Measurements from ENCODE around the gene TRIM29.

DNA sequence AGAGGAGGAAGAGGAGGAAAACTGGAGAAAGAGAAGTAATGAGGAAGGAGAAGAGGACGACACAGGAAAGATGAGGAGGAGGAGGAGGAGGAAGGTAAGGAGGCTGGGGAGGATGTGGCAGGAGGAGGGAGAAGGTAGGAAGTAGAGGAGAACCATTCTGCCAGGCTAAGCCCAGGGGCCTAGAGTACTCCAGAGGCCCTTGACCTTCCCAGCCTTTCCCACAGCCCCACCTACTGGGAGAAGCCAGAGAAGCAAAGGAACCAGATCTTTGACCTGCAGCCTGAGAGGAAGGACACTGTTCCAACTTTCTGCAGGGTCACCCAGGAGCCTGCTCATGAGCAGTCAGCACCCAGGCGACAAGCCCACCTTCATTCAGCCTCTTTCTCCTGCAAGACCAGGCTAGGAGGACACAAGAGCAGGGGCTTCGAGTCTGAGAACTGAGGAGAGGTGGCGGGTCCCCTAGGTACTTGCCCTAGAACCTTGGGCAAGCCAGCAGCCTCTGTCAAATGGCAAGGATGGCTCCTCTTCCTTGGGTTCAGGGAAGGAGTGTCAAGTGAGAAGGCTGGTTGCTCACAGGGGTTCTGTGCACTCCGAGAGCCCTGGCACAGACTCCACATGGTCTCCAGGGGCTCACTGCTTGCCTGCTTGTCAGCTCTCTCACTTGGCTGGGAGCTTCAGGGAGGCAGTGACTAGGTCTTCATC, 45.0 kb upstream of the TRIM29 start:
- TF ChIP-seq, protein P1, sequence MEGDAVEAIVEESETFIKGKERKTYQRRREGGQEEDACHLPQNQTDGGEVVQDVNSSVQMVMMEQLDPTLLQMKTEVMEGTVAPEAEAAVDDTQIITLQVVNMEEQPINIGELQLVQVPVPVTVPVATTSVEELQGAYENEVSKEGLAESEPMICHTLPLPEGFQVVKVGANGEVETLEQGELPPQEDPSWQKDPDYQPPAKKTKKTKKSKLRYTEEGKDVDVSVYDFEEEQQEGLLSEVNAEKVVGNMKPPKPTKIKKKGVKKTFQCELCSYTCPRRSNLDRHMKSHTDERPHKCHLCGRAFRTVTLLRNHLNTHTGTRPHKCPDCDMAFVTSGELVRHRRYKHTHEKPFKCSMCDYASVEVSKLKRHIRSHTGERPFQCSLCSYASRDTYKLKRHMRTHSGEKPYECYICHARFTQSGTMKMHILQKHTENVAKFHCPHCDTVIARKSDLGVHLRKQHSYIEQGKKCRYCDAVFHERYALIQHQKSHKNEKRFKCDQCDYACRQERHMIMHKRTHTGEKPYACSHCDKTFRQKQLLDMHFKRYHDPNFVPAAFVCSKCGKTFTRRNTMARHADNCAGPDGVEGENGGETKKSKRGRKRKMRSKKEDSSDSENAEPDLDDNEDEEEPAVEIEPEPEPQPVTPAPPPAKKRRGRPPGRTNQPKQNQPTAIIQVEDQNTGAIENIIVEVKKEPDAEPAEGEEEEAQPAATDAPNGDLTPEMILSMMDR (IDR thresholded peaks at IDR 0.05), result no peak
- TF ChIP-seq POLR2A (IDR thresholded peaks at IDR 0.05) (no peak), POLR2AphosphoS5 (IDR thresholded peaks at IDR 0.05) (no peak)
